WTC11 (cell line): Measurements from ENCODE around the gene MAP3K7. TPM values are rescaled to one million over a fixed set of nuclear protein-coding genes. Genes with fewer than 3 reads are reported as not detected.

Source experiments
- ATAC-seq: fragments of 200-7000 bp; cut with Tn5 transposase; 2 replicates; pipeline ENCODE4 v1.10.0; 2021; ENCODE audit warnings: mild to moderate bottlenecking, moderate library complexity
- CTCF ChIA-PET: fragments of 300-600 bp; sonication (Branson Sonifier 250); formaldehyde crosslinking; loops from one replicate; lab custom pipeline; 2021; ENCODE audit warnings: antibody characterized with exemption; lab: Charles Lee
- POLR2A ChIA-PET: fragments of 350-600 bp; sonication (Branson Sonifier 250); formaldehyde crosslinking; loops from one replicate; lab custom pipeline; 2021; ENCODE audit warnings: antibody characterized with exemption; lab: Charles Lee
- DNase-seq: peaks from one replicate; pipeline ENCODE4 v3.0.0; 2021; ENCODE audit warnings: low spot score
- H3K27ac Mint-ChIP-seq: 2 replicates; pipeline ENCODE4 v1.8.0; 2021; ENCODE audit warnings: mixed read lengths
- H3K27me3 Mint-ChIP-seq: 2 replicates; pipeline ENCODE4 v1.8.0; 2021; ENCODE audit warnings: low read depth, mild to moderate bottlenecking, moderate library complexity, mixed read lengths
- H3K36me3 Mint-ChIP-seq: 2 replicates; pipeline ENCODE4 v1.8.0; 2021; ENCODE audit warnings: mixed read lengths
- H3K4me1 Mint-ChIP-seq: 2 replicates; pipeline ENCODE4 v1.8.0; 2022; ENCODE audit warnings: mixed read lengths
- H3K4me3 Mint-ChIP-seq: 2 replicates; pipeline ENCODE4 v1.8.0; 2021; ENCODE audit warnings: mild to moderate bottlenecking, moderate library complexity, mixed read lengths
- H3K9me3 Mint-ChIP-seq: 2 replicates; pipeline ENCODE4 v1.8.0; 2021; ENCODE audit warnings: mixed read lengths
- CREM ChIP-seq: sonication (generic); formaldehyde crosslinking; IDR thresholded peaks from 2 replicates; pipeline ENCODE4 v1.8.1; 2022; ENCODE audit warnings: mild to moderate bottlenecking, missing genetic modification reagents, moderate library complexity
- E2F1 ChIP-seq: sonication (generic); formaldehyde crosslinking; IDR thresholded peaks from 2 replicates; pipeline ENCODE4 v1.8.0; 2022; ENCODE audit warnings: mild to moderate bottlenecking, missing genetic modification reagents
- E2F4 ChIP-seq: sonication (generic); formaldehyde crosslinking; IDR thresholded peaks from 2 replicates; pipeline ENCODE4 v1.8.1; 2022; ENCODE audit warnings: low read depth, mild to moderate bottlenecking, moderate library complexity, missing genetic modification reagents, borderline replicate concordance
- E2F5 ChIP-seq: sonication (generic); formaldehyde crosslinking; IDR thresholded peaks from 2 replicates; pipeline ENCODE4 v1.8.1; 2022; ENCODE audit warnings: mild to moderate bottlenecking, moderate library complexity, missing genetic modification reagents
- ETV6 ChIP-seq: sonication (generic); formaldehyde crosslinking; IDR thresholded peaks from 2 replicates; pipeline ENCODE4 v1.8.1; 2022; ENCODE audit warnings: mild to moderate bottlenecking, missing genetic modification reagents
- FOXJ3 ChIP-seq: sonication (generic); formaldehyde crosslinking; IDR thresholded peaks from 2 replicates; pipeline ENCODE4 v1.9.0; 2021; ENCODE audit warnings: missing genetic modification reagents, mild to moderate bottlenecking, borderline replicate concordance
- NFATC4 ChIP-seq: fragments of 250-450 bp; sonication (Bioruptor Pico); IDR thresholded peaks from 2 replicates; pipeline ENCODE4 v1.9.0; 2021; ENCODE audit warnings: mild to moderate bottlenecking
- SMAD3 ChIP-seq: sonication (generic); formaldehyde crosslinking; IDR thresholded peaks from 2 replicates; pipeline ENCODE4 v1.8.0; 2022; ENCODE audit warnings: missing genetic modification reagents, mild to moderate bottlenecking, borderline replicate concordance
- SP1 ChIP-seq: sonication (generic); formaldehyde crosslinking; conservative IDR thresholded peaks from 2 replicates; pipeline ENCODE4 v1.8.1; 2022; ENCODE audit warnings: missing genetic modification reagents
- ZNF317 ChIP-seq: sonication (generic); formaldehyde crosslinking; IDR thresholded peaks from 2 replicates; pipeline ENCODE4 v1.8.1; 2023; ENCODE audit warnings: low read depth, mild to moderate bottlenecking, moderate library complexity, missing genetic modification reagents, borderline replicate concordance
- ZNF396 ChIP-seq: fragments of 250-450 bp; sonication (Bioruptor Pico); IDR thresholded peaks from 2 replicates; pipeline ENCODE4 v1.8.0; 2021; ENCODE audit warnings: mild to moderate bottlenecking, moderate library complexity, borderline replicate concordance
- ZNF416 ChIP-seq: fragments of 250-450 bp; sonication (Bioruptor Pico); IDR thresholded peaks from 2 replicates; pipeline ENCODE4 v1.9.0; 2021; ENCODE audit warnings: mild to moderate bottlenecking, inconsistent platforms
- ZNF671 ChIP-seq: fragments of 250-450 bp; sonication (Bioruptor Pico); IDR thresholded peaks from 2 replicates; pipeline ENCODE4 v1.8.0; 2021; ENCODE audit warnings: mild to moderate bottlenecking
- total RNA-seq: library from RNA; stranded (reverse); gene quantifications from 3 replicates; pipeline ENCODE4 v1.2.3, GENCODE V29; 2021
- TF ChIP-seq, protein P1 (sequence below): sonication (generic); formaldehyde crosslinking; IDR thresholded peaks from 2 replicates; pipeline ENCODE4 v1.8.1; 2023; ENCODE audit warnings: mild to moderate bottlenecking, missing genetic modification reagents, moderate library complexity
- TF ChIP-seq, protein P2 (sequence below): sonication (generic); formaldehyde crosslinking; IDR thresholded peaks from 2 replicates; pipeline ENCODE4 v1.8.0; 2023; ENCODE audit warnings: missing genetic modification reagents
- TF ChIP-seq, protein P3 (sequence below): sonication (generic); formaldehyde crosslinking; IDR thresholded peaks from 2 replicates; pipeline ENCODE4 v1.8.0; 2023; ENCODE audit warnings: missing genetic modification reagents, mild to moderate bottlenecking, borderline replicate concordance

MAP3K7 gene
- total RNA-seq, 1 experiment from 2014 or later: 36.7 TPM

DNA sequence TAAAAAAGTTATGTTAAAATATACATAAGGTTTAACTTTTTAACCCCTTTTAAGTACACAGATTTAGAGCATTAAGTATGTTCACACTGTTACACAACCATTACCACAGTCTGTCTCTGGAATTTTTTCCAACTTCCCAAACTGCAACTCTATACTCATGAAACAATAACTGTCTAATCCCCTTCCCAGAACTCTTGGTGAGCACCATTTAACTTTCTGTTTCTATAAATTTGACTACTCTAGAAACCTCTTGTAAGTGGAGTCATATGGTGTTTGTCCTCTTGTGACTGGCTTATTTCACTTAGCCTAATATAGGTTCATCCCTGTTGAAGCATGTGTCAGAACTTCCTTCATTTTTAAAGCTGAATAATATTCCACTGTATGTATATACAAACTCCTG, 98.1 kb downstream of the MAP3K7 start:
- peaks cover 43% of the 10 kb centered on the region for H3K4me1 Mint-ChIP-seq
- ATAC-seq: no peak
- TF ChIP-seq, protein P1, sequence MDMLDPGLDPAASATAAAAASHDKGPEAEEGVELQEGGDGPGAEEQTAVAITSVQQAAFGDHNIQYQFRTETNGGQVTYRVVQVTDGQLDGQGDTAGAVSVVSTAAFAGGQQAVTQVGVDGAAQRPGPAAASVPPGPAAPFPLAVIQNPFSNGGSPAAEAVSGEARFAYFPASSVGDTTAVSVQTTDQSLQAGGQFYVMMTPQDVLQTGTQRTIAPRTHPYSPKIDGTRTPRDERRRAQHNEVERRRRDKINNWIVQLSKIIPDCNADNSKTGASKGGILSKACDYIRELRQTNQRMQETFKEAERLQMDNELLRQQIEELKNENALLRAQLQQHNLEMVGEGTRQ (CRISPR knock-in tag): no peak
- TF ChIP-seq ZNF416: no peak
- TF ChIP-seq E2F1 (CRISPR knock-in tag): no peak
- no peak for TF ChIP-seq E2F5
- no peak for TF ChIP-seq SP1 (CRISPR knock-in tag)
- TF ChIP-seq, protein P2, sequence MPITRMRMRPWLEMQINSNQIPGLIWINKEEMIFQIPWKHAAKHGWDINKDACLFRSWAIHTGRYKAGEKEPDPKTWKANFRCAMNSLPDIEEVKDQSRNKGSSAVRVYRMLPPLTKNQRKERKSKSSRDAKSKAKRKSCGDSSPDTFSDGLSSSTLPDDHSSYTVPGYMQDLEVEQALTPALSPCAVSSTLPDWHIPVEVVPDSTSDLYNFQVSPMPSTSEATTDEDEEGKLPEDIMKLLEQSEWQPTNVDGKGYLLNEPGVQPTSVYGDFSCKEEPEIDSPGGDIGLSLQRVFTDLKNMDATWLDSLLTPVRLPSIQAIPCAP (CRISPR knock-in tag): no peak
- TF ChIP-seq ZNF396 (CRISPR knock-in tag): no peak
- TF ChIP-seq ETV6: no peak
- no peak for TF ChIP-seq NFATC4 (CRISPR knock-in tag)
- no peak for TF ChIP-seq SMAD3 (CRISPR knock-in tag)
- no peak for TF ChIP-seq FOXJ3 (CRISPR knock-in tag)
- no peak for TF ChIP-seq ZNF671 (CRISPR knock-in tag)
- TF ChIP-seq E2F4: no peak
- TF ChIP-seq, protein P3, sequence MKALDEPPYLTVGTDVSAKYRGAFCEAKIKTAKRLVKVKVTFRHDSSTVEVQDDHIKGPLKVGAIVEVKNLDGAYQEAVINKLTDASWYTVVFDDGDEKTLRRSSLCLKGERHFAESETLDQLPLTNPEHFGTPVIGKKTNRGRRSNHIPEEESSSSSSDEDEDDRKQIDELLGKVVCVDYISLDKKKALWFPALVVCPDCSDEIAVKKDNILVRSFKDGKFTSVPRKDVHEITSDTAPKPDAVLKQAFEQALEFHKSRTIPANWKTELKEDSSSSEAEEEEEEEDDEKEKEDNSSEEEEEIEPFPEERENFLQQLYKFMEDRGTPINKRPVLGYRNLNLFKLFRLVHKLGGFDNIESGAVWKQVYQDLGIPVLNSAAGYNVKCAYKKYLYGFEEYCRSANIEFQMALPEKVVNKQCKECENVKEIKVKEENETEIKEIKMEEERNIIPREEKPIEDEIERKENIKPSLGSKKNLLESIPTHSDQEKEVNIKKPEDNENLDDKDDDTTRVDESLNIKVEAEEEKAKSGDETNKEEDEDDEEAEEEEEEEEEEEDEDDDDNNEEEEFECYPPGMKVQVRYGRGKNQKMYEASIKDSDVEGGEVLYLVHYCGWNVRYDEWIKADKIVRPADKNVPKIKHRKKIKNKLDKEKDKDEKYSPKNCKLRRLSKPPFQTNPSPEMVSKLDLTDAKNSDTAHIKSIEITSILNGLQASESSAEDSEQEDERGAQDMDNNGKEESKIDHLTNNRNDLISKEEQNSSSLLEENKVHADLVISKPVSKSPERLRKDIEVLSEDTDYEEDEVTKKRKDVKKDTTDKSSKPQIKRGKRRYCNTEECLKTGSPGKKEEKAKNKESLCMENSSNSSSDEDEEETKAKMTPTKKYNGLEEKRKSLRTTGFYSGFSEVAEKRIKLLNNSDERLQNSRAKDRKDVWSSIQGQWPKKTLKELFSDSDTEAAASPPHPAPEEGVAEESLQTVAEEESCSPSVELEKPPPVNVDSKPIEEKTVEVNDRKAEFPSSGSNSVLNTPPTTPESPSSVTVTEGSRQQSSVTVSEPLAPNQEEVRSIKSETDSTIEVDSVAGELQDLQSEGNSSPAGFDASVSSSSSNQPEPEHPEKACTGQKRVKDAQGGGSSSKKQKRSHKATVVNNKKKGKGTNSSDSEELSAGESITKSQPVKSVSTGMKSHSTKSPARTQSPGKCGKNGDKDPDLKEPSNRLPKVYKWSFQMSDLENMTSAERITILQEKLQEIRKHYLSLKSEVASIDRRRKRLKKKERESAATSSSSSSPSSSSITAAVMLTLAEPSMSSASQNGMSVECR (CRISPR knock-in tag): no peak
- TF ChIP-seq, all 79 proteins: peak for 0
- no peak for DNase-seq
- peaks cover 2% of the 10 kb centered on the region; the same call in 1 of the 2 replicates for H3K27me3 Mint-ChIP-seq
- H3K36me3 Mint-ChIP-seq: peaks cover 25% of the 10 kb centered on the region
- no peak overlapping the region for H3K27ac Mint-ChIP-seq
- ChIA-PET POLR2A (no interaction called here), CTCF (interaction anchor here (1.2 kb wide), 1 partner anchor 201 kb away, joined by 3 read pairs; no protein-coding TSS in a partner anchor)
- peaks cover 20% of the 10 kb centered on the region for H3K9me3 Mint-ChIP-seq
- H3K4me3 Mint-ChIP-seq: no peak overlapping the region

- CTCF ChIA-PET: interaction anchor here (0.8 kb wide), 1 partner anchor 500 kb away, joined by 3 read pairs; no protein-coding TSS in a partner anchor
- DNase-seq: no peak
- H3K9me3 Mint-ChIP-seq: peaks cover 28% of the 10 kb centered on the region
- ATAC-seq: no peak
- no peak overlapping the region for H3K4me3 Mint-ChIP-seq
- peak overlapping the region; percentile 65; the same call in 1 of the 2 replicates for H3K27ac Mint-ChIP-seq
- TF ChIP-seq CREM (CRISPR knock-in tag) (no peak), ZNF317 (CRISPR knock-in tag) (no peak)
- peaks cover 25% of the 10 kb centered on the region for H3K36me3 Mint-ChIP-seq
- POLR2A ChIA-PET: no interaction called here
- H3K27me3 Mint-ChIP-seq: peaks cover 2% of the 10 kb centered on the region; the same call in 1 of the 2 replicates
- peaks cover 37% of the 10 kb centered on the region for H3K4me1 Mint-ChIP-seq
These were observed 101.1 kb downstream of the MAP3K7 start for GRCh38 chr6:90485635-90486277.
